SK-N-SH (cell line): ENCODE data around the gene HSD17B12. TPM values are rescaled to one million over a fixed set of nuclear protein-coding genes. Genes with fewer than 3 reads are reported as not detected.

Experiments used
- CTCF ChIA-PET: fragments of 300-600, 350-600 bp; formaldehyde crosslinking; extraction: SDS; loops from one replicate; lab custom pipeline; 2021; lab: Yijun Ruan, JAX
- POLR2A ChIA-PET: fragments of 350-600 bp; sonication (Branson Sonifier 250); formaldehyde crosslinking; extraction: SDS; loops from one replicate; lab custom pipeline; 2020; ENCODE audit warnings: antibody characterized with exemption, inconsistent platforms; lab: Yijun Ruan, JAX
- DNase-seq: peaks from one replicate; pipeline ENCODE4 v3.0.0; 2012
- H2AFZ ChIP-seq: fragments of 200-600 bp; sonication (generic); 2 replicates; pipeline ENCODE4 v1.8.1; 2016; ENCODE audit warnings: antibody characterized with exemption, mild to moderate bottlenecking, low read depth
- H3F3A ChIP-seq: fragments of 200-600 bp; sonication (generic); replicated peaks from 2 replicates; pipeline ENCODE3; 2016; ENCODE audit warnings: antibody characterized with exemption, mild to moderate bottlenecking; ENCODE audit not compliant: insufficient read depth
- H3K27ac ChIP-seq, 2 experiments: fragments of 200-500 bp in 1 of 2; fragments of 200-600 bp in 1 of 2; sonication (Bioruptor generic) in 1 of 2; sonication (generic), shearing (Covaris generic) in 1 of 2; 2 replicates each; pipeline versions ENCODE4 v1.5.1 to v1.6.1; 2014 to 2016; ENCODE audit warnings: low read depth in 2 of 2, inconsistent platforms in 1 of 2, low read length in 1 of 2, mild to moderate bottlenecking in 1 of 2, mixed read lengths in 1 of 2
- H3K27me3 ChIP-seq: fragments of 200-600 bp; sonication (generic), shearing (Covaris generic); 2 replicates; pipeline ENCODE4 v1.6.1; 2016; ENCODE audit warnings: mixed run types; ENCODE audit not compliant: insufficient read depth
- H3K36me3 ChIP-seq, 2 experiments: fragments of 200-500 bp in 1 of 2; fragments of 200-600 bp in 1 of 2; sonication (Bioruptor generic) in 1 of 2; sonication (generic) in 1 of 2; replicated peaks in 1 of 2; 2 replicates each; pipeline versions ENCODE3 to v1.5.1; 2014 to 2016; ENCODE audit warnings: low read length in 1 of 2, mild to moderate bottlenecking in 1 of 2; ENCODE audit not compliant: insufficient read depth in 2 of 2, control insufficient read depth in 1 of 2
- H3K4me1 ChIP-seq, 2 experiments: fragments of 200-500 bp in 1 of 2; fragments of 200-600 bp in 1 of 2; sonication (Bioruptor generic) in 1 of 2; sonication (generic), shearing (Covaris generic) in 1 of 2; 2 replicates each; pipeline versions ENCODE4 v1.5.1 to v1.6.1; 2014 to 2016; ENCODE audit warnings: low read depth in 1 of 2, low read length in 1 of 2, mixed run types in 1 of 2; ENCODE audit not compliant: insufficient read depth in 2 of 2, control insufficient read depth in 1 of 2
- H3K4me2 ChIP-seq: fragments of 200-600 bp; sonication (generic), shearing (Covaris generic); 2 replicates; pipeline ENCODE4 v1.6.1; 2017; ENCODE audit warnings: mixed run types
- H3K4me3 ChIP-seq, 2 experiments: fragments of 200-500 bp in 1 of 2; fragments of 200-600 bp in 1 of 2; sonication (Bioruptor generic) in 1 of 2; sonication (generic), shearing (Covaris generic) in 1 of 2; 2 replicates each; pipeline versions ENCODE4 v1.5.1 to v1.8.1; 2014 to 2016; ENCODE audit warnings: low read depth in 2 of 2, inconsistent platforms in 1 of 2, low read length in 1 of 2, mild to moderate bottlenecking in 1 of 2, mixed read lengths in 1 of 2, moderate library complexity in 1 of 2
- H3K79me2 ChIP-seq: fragments of 200-600 bp; sonication (generic); 2 replicates; pipeline ENCODE4 v1.8.1; 2017; ENCODE audit warnings: mild to moderate bottlenecking; ENCODE audit not compliant: insufficient read depth
- H3K9ac ChIP-seq: fragments of 200-600 bp; sonication (generic); 2 replicates; pipeline ENCODE4 v1.6.1; 2017; ENCODE audit warnings: mixed run types
- H3K9me2 ChIP-seq: fragments of 200-600 bp; sonication (generic); 2 replicates; pipeline ENCODE4 v1.6.1; 2017; ENCODE audit warnings: mixed run types
- H3K9me3 ChIP-seq: fragments of 200-600 bp; sonication (generic); 2 replicates; pipeline ENCODE4 v1.6.1; 2017; ENCODE audit warnings: mixed run types, mild to moderate bottlenecking, moderate library complexity
- H4K20me1 ChIP-seq: fragments of 200-600 bp; sonication (generic); 2 replicates; pipeline ENCODE4 v1.6.1; 2017; ENCODE audit warnings: mild to moderate bottlenecking, mixed run types; ENCODE audit not compliant: insufficient read depth
- EP300 ChIP-seq, 2 experiments: IDR thresholded peaks; 2 replicates each; pipeline versions ENCODE4 v1.4.0 to v1.6.1; 2012; ENCODE audit warnings: borderline replicate concordance in 1 of 2, low read depth in 1 of 2, low read length in 1 of 2
- EZH2phosphoT487 ChIP-seq: fragments of 200-600 bp; sonication (generic); IDR thresholded peaks from 2 replicates; pipeline ENCODE4 v1.6.1; 2017; ENCODE audit warnings: low read depth, mixed run types, mild to moderate bottlenecking, antibody characterized with exemption, moderate library complexity, borderline replicate concordance
- FOSL2 ChIP-seq: IDR thresholded peaks from 2 replicates; pipeline ENCODE4 v1.4.0; 2012; ENCODE audit warnings: low read depth, mild to moderate bottlenecking, moderate library complexity, borderline replicate concordance
- GABPA ChIP-seq: IDR thresholded peaks from 2 replicates; pipeline ENCODE4 v1.4.0; 2012; ENCODE audit warnings: low read depth, mild to moderate bottlenecking
- JUND ChIP-seq: IDR thresholded peaks from 2 replicates; pipeline ENCODE4 v1.4.0; 2012
- MXI1 ChIP-seq: IDR thresholded peaks from 2 replicates; pipeline ENCODE4 v1.6.1; 2012; ENCODE audit warnings: mild to moderate bottlenecking, low read depth, low read length, improper control_type of control experiment
- POLR2AphosphoS5 ChIP-seq: IDR thresholded peaks from 2 replicates; pipeline ENCODE4 v1.6.1; 2012; ENCODE audit warnings: low read depth, low read length
- RAD21 ChIP-seq: IDR thresholded peaks from 2 replicates; pipeline ENCODE4 v1.6.1; 2012; ENCODE audit warnings: mild to moderate bottlenecking, low read length
- RFX5 ChIP-seq: IDR thresholded peaks from 2 replicates; pipeline ENCODE4 v1.6.1; 2012; ENCODE audit warnings: mild to moderate bottlenecking, improper control_type of control experiment, low read length
- SMC3 ChIP-seq: IDR thresholded peaks from 2 replicates; pipeline ENCODE4 v1.6.1; 2012; ENCODE audit warnings: low read depth, low read length, improper control_type of control experiment
- TCF12 ChIP-seq: IDR thresholded peaks from 2 replicates; pipeline ENCODE4 v1.4.0; 2012
- TEAD4 ChIP-seq: IDR thresholded peaks from 2 replicates; pipeline ENCODE4 v1.4.0; 2012; ENCODE audit warnings: mild to moderate bottlenecking, borderline replicate concordance; ENCODE audit not compliant: insufficient read depth
- YY1 ChIP-seq: IDR thresholded peaks from 2 replicates; pipeline ENCODE4 v1.4.0; 2012; ENCODE audit warnings: low read depth, mild to moderate bottlenecking
- WGBS: methylation state at CpG from one replicate; pipeline ENCODE4 v1.1.6; 2017; ENCODE audit warnings: low lambda C conversion rate; 5-methylcytosine and 5-hydroxymethylcytosine counted together
- polyA plus RNA-seq, 3 experiments: library from polyadenylated mRNA; depleted of rRNA; stranded (reverse); fragments of >200 nt; gene quantifications; 2 replicates each; pipeline ENCODE4 v1.2.3, GENCODE V29; 2012
- TF ChIP-seq, protein P1 (sequence below): IDR thresholded peaks from 2 replicates; pipeline ENCODE4 v1.4.0; 2012; ENCODE audit warnings: low read depth, borderline replicate concordance
- TF ChIP-seq, protein P2 (sequence below): IDR thresholded peaks from 2 replicates; pipeline ENCODE4; 2012
- TF ChIP-seq, protein P3 (sequence below): IDR thresholded peaks from 2 replicates; pipeline ENCODE4 v1.4.0; 2012; ENCODE audit warnings: low read depth
- TF ChIP-seq, protein P4 (sequence below): fragments of 150-350 bp; IDR thresholded peaks from 2 replicates; pipeline ENCODE4 v1.6.1; 2016; ENCODE audit warnings: mild to moderate bottlenecking, low read depth, low read length
- TF ChIP-seq, protein P5 (sequence below): fragments of 200-600 bp; sonication (generic); IDR thresholded peaks from 2 replicates; pipeline ENCODE4 v1.6.1; 2017; ENCODE audit warnings: antibody characterized with exemption, mild to moderate bottlenecking, moderate library complexity

The HSD17B12 gene
- polyA plus RNA-seq, 1 of the 3 experiments (the other 2 are of a cell fraction), result 19.7 TPM

DNA sequence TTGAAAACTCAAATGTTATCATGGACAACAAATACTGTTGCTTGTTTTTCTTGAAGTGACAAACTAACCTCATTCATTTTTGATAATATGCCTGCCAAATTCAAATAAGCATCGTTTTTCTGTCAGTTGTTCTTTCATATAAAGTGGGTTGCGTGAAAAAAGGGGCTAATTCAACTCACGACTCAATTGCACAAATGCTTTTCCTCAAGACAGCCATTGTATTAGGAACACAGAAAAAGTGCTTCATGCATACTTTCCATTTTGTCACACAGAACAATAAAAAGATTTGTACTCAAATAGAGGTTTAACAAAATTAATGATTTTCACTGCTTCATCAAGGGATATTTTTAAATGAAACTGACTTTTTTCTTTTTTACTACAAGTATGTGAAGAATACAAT lies 105.5 kb downstream of the HSD17B12 start (continued):
- TF ChIP-seq, protein P1, sequence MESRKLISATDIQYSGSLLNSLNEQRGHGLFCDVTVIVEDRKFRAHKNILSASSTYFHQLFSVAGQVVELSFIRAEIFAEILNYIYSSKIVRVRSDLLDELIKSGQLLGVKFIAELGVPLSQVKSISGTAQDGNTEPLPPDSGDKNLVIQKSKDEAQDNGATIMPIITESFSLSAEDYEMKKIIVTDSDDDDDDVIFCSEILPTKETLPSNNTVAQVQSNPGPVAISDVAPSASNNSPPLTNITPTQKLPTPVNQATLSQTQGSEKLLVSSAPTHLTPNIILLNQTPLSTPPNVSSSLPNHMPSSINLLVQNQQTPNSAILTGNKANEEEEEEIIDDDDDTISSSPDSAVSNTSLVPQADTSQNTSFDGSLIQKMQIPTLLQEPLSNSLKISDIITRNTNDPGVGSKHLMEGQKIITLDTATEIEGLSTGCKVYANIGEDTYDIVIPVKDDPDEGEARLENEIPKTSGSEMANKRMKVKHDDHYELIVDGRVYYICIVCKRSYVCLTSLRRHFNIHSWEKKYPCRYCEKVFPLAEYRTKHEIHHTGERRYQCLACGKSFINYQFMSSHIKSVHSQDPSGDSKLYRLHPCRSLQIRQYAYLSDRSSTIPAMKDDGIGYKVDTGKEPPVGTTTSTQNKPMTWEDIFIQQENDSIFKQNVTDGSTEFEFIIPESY, result no peak
- TF ChIP-seq RAD21 (no peak), SMC3 (no peak), EP300 (IDR thresholded peaks at IDR 0.05; ENCODE audit: borderline replicate concordance in 1 of 2, low read depth in 1 of 2, low read length in 1 of 2) (no peak)
- TF ChIP-seq, protein P2, sequence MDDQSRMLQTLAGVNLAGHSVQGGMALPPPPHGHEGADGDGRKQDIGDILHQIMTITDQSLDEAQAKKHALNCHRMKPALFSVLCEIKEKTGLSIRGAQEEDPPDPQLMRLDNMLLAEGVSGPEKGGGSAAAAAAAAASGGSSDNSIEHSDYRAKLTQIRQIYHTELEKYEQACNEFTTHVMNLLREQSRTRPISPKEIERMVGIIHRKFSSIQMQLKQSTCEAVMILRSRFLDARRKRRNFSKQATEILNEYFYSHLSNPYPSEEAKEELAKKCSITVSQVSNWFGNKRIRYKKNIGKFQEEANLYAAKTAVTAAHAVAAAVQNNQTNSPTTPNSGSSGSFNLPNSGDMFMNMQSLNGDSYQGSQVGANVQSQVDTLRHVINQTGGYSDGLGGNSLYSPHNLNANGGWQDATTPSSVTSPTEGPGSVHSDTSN, result no peak
- TF ChIP-seq, protein P3, sequence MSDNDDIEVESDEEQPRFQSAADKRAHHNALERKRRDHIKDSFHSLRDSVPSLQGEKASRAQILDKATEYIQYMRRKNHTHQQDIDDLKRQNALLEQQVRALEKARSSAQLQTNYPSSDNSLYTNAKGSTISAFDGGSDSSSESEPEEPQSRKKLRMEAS, result no peak

DNA sequence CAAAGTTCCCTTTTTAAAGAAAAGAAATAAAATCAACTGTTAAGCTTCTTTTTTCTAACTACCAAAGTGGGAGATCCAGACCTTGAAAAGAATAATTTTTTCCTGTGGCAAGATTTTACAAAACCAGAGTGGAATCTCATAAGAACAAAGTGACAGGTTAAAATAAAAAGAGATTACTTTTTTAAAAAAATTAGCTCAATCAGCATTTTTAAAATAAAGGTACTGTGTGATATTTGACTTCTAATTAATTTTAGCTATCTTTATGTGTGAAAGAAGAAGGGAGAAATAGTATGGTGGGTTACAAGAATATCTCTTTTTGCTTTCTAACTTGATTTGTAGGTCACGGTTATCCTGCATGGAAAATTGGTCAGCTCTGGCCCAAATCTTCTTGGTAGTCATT lies 107.3 kb downstream of the HSD17B12 start:
- ChIA-PET CTCF (interaction anchor here (0.8 to 2.5 kb wide), 5 partner anchors 13 to 306 kb away, joined by 3 to 9 read pairs (median 4); no protein-coding TSS in a partner anchor), POLR2A (no interaction called here)
- no peak overlapping the region for H3K4me2 ChIP-seq
- H3K9me3 ChIP-seq, result no peaks in the 10 kb centered on the region
- H3K36me3 ChIP-seq, result peaks cover 0 to 6% of the 10 kb centered on the region in 2 experiments
- peaks cover 0 to 16% of the 10 kb centered on the region in 2 experiments; a peak in 1 of 4 replicates for H3K4me1 ChIP-seq
- 60% methylated on average over 1 of the region's 1 CpG for WGBS
- no peak overlapping the region for H3K4me3 ChIP-seq
- no peaks in the 10 kb centered on the region for H4K20me1 ChIP-seq
- no peak overlapping the region for H2AFZ ChIP-seq
- no peak for DNase-seq
- no peaks in the 10 kb centered on the region for H3K9me2 ChIP-seq
- H3F3A ChIP-seq, result peaks cover 5% of the 10 kb centered on the region
- H3K27ac ChIP-seq, result no peak overlapping the region
- H3K9ac ChIP-seq, result no peak overlapping the region
- no peaks in the 10 kb centered on the region for H3K79me2 ChIP-seq
- no peaks in the 10 kb centered on the region for H3K27me3 ChIP-seq
- TF ChIP-seq, protein P4, sequence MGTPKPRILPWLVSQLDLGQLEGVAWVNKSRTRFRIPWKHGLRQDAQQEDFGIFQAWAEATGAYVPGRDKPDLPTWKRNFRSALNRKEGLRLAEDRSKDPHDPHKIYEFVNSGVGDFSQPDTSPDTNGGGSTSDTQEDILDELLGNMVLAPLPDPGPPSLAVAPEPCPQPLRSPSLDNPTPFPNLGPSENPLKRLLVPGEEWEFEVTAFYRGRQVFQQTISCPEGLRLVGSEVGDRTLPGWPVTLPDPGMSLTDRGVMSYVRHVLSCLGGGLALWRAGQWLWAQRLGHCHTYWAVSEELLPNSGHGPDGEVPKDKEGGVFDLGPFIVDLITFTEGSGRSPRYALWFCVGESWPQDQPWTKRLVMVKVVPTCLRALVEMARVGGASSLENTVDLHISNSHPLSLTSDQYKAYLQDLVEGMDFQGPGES, result no peak
- TF ChIP-seq EZH2phosphoT487 (no peak), TCF12 (no peak), RFX5 (no peak), YY1 (no peak), FOSL2 (no peak), MXI1 (no peak), EP300 (IDR thresholded peaks at IDR 0.05; ENCODE audit: borderline replicate concordance in 1 of 2, low read depth in 1 of 2, low read length in 1 of 2) (no peak), GABPA (no peak), TEAD4 (no peak), JUND (no peak), POLR2AphosphoS5 (no peak)
- TF ChIP-seq, protein P1, result no peak
- TF ChIP-seq, protein P5, sequence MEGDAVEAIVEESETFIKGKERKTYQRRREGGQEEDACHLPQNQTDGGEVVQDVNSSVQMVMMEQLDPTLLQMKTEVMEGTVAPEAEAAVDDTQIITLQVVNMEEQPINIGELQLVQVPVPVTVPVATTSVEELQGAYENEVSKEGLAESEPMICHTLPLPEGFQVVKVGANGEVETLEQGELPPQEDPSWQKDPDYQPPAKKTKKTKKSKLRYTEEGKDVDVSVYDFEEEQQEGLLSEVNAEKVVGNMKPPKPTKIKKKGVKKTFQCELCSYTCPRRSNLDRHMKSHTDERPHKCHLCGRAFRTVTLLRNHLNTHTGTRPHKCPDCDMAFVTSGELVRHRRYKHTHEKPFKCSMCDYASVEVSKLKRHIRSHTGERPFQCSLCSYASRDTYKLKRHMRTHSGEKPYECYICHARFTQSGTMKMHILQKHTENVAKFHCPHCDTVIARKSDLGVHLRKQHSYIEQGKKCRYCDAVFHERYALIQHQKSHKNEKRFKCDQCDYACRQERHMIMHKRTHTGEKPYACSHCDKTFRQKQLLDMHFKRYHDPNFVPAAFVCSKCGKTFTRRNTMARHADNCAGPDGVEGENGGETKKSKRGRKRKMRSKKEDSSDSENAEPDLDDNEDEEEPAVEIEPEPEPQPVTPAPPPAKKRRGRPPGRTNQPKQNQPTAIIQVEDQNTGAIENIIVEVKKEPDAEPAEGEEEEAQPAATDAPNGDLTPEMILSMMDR, result no peak
- TF ChIP-seq, protein P3, result no peak
